ENCODE results near the gene MID1.

The MID1 gene

DNA sequence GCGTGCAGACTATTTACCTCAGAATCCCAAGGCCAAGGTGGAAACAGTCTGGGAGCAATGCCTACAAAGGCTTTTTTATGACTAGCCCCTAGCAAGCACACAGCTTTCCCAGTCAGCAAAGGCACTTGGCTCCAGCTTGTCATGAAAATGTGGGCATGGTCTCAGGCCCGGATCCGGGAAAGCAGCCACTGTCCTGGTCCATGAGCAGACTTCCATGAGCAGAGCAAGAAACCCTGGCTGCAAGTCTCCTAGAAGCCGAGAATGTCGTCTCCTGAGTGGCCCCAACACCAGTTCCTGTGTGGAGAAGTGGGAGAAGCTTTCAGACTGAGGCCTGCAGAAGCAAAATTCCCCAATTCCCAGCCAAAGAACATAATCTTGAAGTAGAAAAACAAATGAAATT is 190.5 kb downstream of the MID1 start:
- ATAC-seq = no peak

GRCh38 chrX:10427249-10427648 is 193.1 kb downstream of the MID1 start:
- DNase-seq (no peak), ATAC-seq (no peak)

More for the DNA sequence above, 190.5 kb downstream of the MID1 start:
- no peak for DNase-seq

DNA sequence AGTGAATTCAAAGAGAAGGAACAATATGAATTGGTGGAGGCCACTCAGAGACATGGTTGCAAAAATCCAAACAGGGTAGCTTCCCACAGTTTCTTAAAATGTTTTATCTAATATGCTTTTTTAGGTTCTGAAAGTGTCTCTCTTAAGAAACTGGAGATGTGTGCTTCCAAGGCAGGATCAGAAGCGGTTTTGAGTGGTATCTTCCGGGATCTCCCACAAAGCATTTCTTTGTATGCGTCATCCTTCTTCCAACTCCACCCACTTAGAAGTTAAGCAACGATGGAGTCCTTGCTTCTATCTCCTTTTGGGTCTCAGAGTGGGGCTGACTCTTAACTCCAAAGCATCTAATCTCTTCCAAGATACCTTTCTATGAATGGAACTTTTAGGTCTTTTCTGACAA is 196.7 kb downstream of the MID1 start:
- ATAC-seq (no peak), DNase-seq (no peak)

GRCh38 chrX:10420134-10420533 is 200.3 kb downstream of the MID1 start:
- no peak for ATAC-seq
- DNase-seq = no peak

GRCh38 chrX:10416424-10416823 is 204.0 kb downstream of the MID1 start:
- no peak for ATAC-seq

DNA sequence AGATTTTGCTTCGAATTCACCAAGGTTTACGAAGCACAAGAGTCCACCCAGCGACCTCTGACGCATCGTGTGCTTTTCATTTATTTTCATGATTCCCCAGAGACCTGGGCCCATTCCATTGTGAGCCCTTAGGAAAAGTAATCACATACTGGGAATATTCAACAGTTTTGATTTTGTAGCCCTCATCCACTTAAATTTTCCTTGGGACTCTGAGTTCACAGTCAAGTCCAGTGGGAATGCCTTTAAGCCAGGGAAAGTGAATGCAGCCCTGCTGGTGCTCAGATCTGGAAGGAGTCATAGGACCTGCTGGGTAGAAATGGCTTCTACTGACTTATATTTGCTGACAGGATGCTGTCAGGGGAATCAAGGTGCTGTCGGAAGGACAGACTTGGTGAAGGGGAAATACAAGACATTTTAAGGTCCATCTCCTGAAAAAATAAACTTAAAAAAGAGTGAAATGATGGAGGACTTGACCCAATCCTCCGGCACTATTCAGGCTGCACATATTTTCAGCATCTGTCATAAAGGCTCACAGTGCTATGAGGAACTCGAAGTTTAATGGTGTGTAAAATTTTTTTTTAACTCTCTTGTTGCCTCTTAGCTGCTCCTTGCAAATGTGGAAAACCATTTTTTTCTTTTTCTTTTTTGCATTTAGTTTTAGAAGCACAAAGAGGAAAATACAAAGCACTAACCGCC is 204.9 kb downstream of the MID1 start:
- ATAC-seq = no peak
- DNase-seq = no peak

More at GRCh38 chrX:10416424-10416823, 204.0 kb downstream of the MID1 start:
- DNase-seq = no peak

- ATAC-seq (no peak), DNase-seq (no peak)
These were observed 205.5 kb downstream of the MID1 start for GRCh38 chrX:10414862-10415261.

DNA sequence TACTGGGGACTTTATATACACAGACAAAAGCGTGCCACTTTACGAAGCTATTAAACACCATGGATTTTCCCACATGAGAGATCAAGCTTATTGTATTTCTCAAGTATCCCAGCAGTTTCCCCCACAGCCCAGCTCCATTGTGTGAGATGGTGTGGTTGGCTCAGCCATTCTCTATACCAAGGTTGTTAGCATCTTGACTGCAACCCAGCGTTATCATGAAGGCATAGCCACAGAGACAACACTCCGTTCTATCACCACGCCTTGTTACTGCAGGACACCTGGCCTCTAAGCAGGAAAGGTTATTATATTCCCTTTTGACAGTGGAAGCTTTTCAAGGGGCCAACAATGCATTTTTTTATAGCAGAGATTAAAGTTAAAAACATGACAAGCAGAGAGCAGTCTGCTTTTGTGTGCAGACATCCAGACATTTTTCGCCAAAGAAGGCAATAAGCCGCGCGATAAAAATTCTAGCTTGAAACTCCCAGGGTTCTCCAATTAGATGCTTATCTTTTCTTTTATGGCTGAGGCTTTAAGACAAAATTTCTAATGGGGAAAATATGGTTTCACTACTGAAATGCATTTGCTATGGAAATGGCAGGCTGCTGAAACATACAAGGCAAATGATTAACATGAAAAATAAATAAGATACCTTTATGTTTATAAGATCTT is 206.1 kb downstream of the MID1 start:
- no peak for ATAC-seq
- DNase-seq = no peak

DNA sequence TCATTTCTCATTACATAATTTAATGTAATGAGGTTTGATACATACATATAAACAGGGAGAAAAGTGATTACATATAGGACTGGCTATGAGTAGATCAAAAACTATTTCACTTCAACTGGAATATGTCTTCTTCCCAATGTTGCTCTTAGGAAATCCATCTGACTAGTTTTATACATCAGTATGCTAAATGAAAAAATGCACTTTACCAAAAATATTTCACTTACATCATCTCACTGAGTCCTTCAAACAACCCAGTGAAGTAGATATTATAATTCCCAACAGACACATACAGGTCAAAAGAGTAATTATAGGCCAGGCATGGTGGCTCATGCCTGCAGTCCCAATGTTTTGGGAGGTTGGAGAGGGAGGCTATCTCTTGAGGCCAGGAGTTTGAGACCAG is 215.9 kb downstream of the MID1 start:
- no peak for ATAC-seq
- DNase-seq = no peak

DNA sequence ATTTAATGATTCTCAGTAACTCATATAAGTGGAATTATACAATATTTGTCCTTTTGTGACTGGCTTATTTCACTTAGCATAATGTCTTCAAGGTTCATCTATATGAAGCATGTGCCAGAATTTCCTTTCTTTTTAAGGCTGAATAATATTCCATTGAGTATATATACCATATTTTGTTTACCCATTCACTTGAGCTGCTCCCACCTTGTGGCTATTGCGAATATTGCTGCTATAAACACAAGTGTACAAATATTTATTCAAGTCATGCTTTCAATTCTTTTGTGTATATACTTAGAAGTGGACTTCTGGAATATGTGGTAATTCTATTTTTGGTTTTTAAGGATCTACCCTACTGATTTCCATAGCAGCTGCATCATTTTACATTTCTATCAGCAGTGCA is 219.1 kb downstream of the MID1 start:
- no peak for ATAC-seq

GRCh38 chrX:10399043-10399741 is 221.2 kb downstream of the MID1 start:
- DNase-seq (no peak), ATAC-seq (no peak)

More for the DNA sequence above, 219.1 kb downstream of the MID1 start:
- DNase-seq = no peak

GRCh38 chrX:10398215-10398614 is 222.2 kb downstream of the MID1 start:
- no peak for DNase-seq
- ATAC-seq = no peak

GRCh38 chrX:10397349-10397748 is 223.0 kb downstream of the MID1 start:
- ATAC-seq = no peak
- no peak for DNase-seq

GRCh38 chrX:10395643-10396042 is 224.7 kb downstream of the MID1 start:
- ATAC-seq = no peak
- DNase-seq = no peak

Measured in stimulated activated naive CD8-positive, alpha-beta T cell treated with anti-CD3 and anti-CD28 coated beads, Interleukin-15, Interleukin-2, amounts not matched to agents 100 U/mL and 50 U/mL, for 24 hours (primary cell).